Transverse colon (tissue), 4 donors: ENCODE measurements around the gene NRG2.

Experiments used
- CTCF ChIP-seq, 5 experiments: fragments of 200-600 bp in 3 of 5; fragments of 450-650 bp in 2 of 5; sonication (generic) in 3 of 5; IDR thresholded peaks; 1 replicate in 2 of 5; 2 replicates in 3 of 5; pipeline ENCODE4 v1.5.1; 2016 to 2017; ENCODE audit warnings: antibody characterized with exemption in 5 of 5, inconsistent platforms in 3 of 5, mild to moderate bottlenecking in 2 of 5, moderate library complexity in 1 of 5
- POLR2A ChIP-seq: fragments of 450-650 bp; IDR thresholded peaks from one replicate; pipeline ENCODE4 v1.6.1; 2016; ENCODE audit warnings: antibody characterized with exemption, mild to moderate bottlenecking, moderate library complexity
- POLR2AphosphoS5 ChIP-seq, 3 donors: sonication (generic); formaldehyde crosslinking; IDR thresholded peaks; one replicate each; pipeline ENCODE4 v1.6.1; 2016; ENCODE audit warnings: antibody characterized with exemption in 3 of 3

- TF ChIP-seq POLR2AphosphoS5 (IDR thresholded peaks at IDR 0.05) (no peak), CTCF (IDR thresholded peaks at IDR 0.05) (no peak), POLR2A (no peak)
Measured at GRCh38 chr5:139838381-139839197, 204.5 kb downstream of the NRG2 start.
